ENCODE measurements around the gene MYH8.
A peak's percentile ranks its signal among the peaks of the same experiment; 100 is the strongest.

Gene MYH8

GRCh38 chr17:10380631-10381408 lies 40.9 kb downstream of the MYH8 start:
- no peak overlapping the region for H3K4me3 ChIP-seq (ENCODE audit: low read depth, low read length)
- TF ChIP-seq CTCF (IDR thresholded peaks at IDR 0.05; ENCODE audit: low read depth, low read length) = no peak
- no peak for TF ChIP-seq POLR2A (IDR thresholded peaks at IDR 0.05; ENCODE audit: extremely low read depth, insufficient read length)
- no peak for TF ChIP-seq MYC (IDR thresholded peaks at IDR 0.05; ENCODE audit: low read depth, low read length)
- TF ChIP-seq MAX (IDR thresholded peaks at IDR 0.05; ENCODE audit: low read depth, low read length) = no peak
- no peak for DNase-seq (ENCODE audit: low read depth)

DNA sequence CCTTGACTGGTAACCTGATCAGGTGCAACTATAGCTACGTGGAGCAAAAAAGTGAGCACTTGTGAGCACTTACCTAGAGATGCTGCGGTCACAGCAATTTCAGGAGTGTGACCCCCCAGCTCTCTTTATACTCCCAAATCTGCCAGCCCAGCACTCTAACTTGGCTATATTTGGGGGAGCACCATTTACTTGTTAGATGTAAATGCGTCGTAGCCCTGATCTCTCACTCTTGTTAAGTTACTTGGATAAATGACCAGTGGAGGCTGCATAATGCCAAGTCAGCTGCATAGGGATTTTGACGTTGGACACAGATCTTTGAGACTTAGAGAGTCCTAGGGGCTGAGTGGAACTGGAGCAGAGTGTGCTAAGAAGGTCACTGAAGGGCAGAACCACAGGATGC lies 48.8 kb downstream of the MYH8 start, which contains the start of gene MYH13:
TSS of gene MYH13 (minus strand) at position 101 of the 400 bp plus-strand sequence. CDS start 8,476 bp downstream, outside the sequence.
- H3K4me3 ChIP-seq (ENCODE audit: low read depth, low read length) = no peak within 1 kb of the TSS
- TF ChIP-seq MYC (IDR thresholded peaks at IDR 0.05; ENCODE audit: low read depth, low read length) (no peak), CTCF (IDR thresholded peaks at IDR 0.05; ENCODE audit: low read depth, low read length) (no peak)
- no peak for DNase-seq (ENCODE audit: low read depth)

DNA sequence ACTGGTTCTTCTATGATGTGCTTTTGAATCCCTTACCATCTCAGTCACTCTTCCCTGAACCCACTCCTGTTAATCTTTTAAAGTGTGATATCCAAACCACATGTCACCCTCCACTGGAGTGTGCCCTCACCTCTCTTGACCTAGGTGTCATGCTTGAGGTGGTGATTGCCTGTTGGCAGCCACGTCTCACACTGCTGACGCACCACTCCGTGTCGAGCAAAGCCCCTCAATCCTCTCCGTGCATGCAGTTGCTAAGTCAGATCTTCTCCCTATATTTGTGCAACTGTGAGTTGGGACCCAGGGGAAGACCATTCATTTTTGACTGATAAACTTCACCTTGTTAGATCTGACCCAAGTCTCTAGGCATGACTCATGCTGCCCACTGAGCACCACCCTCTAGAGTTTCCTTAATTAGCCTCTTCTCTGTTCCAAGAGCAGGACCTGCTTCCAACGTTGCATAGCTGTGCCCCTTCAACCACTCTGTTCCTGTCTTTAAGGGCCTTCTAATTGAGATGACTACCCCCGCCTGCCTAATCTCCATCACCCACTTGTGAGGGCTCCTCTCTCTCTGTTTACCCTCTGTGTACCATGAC lies 51.6 kb downstream of the MYH8 start:
- no peak for TF ChIP-seq MAX (IDR thresholded peaks at IDR 0.05; ENCODE audit: low read depth, low read length)
- no peak for TF ChIP-seq POLR2A (IDR thresholded peaks at IDR 0.05; ENCODE audit: extremely low read depth, insufficient read length)
- no peak for TF ChIP-seq CTCF (IDR thresholded peaks at IDR 0.05; ENCODE audit: low read depth, low read length)
- no peak for TF ChIP-seq MYC (IDR thresholded peaks at IDR 0.05; ENCODE audit: low read depth, low read length)
- DNase-seq (ENCODE audit: low read depth) = no peak
- no peak overlapping the region for H3K4me3 ChIP-seq (ENCODE audit: low read depth, low read length)

- no peak for TF ChIP-seq POLR2A (IDR thresholded peaks at IDR 0.05; ENCODE audit: extremely low read depth, insufficient read length)
- TF ChIP-seq CTCF (IDR thresholded peaks at IDR 0.05; ENCODE audit: low read depth, low read length) = no peak
- no peak for TF ChIP-seq MYC (IDR thresholded peaks at IDR 0.05; ENCODE audit: low read depth, low read length)
- TF ChIP-seq MAX (IDR thresholded peaks at IDR 0.05; ENCODE audit: low read depth, low read length) = no peak
- no peak overlapping the region for H3K4me3 ChIP-seq (ENCODE audit: low read depth, low read length)
- no peak for DNase-seq (ENCODE audit: low read depth)
These were observed 52.5 kb downstream of the MYH8 start for GRCh38 chr17:10369239-10369638.

DNA sequence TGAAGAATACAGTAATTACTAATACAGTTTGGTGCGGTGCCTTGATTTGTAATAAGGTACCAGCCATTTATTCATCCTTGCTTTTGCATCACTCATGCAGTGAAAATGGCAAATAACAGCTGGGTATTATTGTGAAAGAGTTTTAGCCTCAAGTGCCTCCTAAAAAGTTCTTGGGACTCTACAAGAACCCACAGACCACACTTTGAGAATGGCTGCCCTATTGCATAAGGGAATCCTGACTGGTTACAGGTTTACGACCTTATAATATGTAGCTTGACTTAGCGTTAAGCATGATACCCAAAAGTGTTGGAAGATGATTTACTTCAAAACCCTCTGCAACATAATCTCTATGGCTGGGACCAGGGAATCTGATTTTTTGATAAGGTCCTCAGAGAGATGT lies 53.2 kb downstream of the MYH8 start:
- peak; percentile 40 for DNase-seq (ENCODE audit: low read depth)
- TF ChIP-seq POLR2A (IDR thresholded peaks at IDR 0.05; ENCODE audit: extremely low read depth, insufficient read length) (no peak), CTCF (IDR thresholded peaks at IDR 0.05; ENCODE audit: low read depth, low read length) (no peak), MAX (IDR thresholded peaks at IDR 0.05; ENCODE audit: low read depth, low read length) (no peak), MYC (IDR thresholded peaks at IDR 0.05; ENCODE audit: low read depth, low read length) (no peak)
- H3K4me3 ChIP-seq (ENCODE audit: low read depth, low read length) = no peak overlapping the region
